SK-N-SH treated with all-trans-retinoic acid at 6 μM for 48 hours (cell line): Measurements from ENCODE around the gene GPC5.

ENCODE experiments used
- ARNTL ChIP-seq: fragments of 450-650 bp; formaldehyde crosslinking; IDR thresholded peaks from 2 replicates; pipeline ENCODE4 v1.5.0; 2020; ENCODE audit warnings: low read depth, mild to moderate bottlenecking, moderate library complexity, borderline replicate concordance
- ISL1 ChIP-seq: fragments of 250-450 bp; sonication (Bioruptor Pico); IDR thresholded peaks from 2 replicates; pipeline ENCODE4 v2.1.2; 2022; ENCODE audit warnings: mild to moderate bottlenecking, moderate library complexity
- PATZ1 ChIP-seq: fragments of 250-450 bp; sonication (Bioruptor Pico); IDR thresholded peaks from 2 replicates; pipeline ENCODE4 v1.8.0; 2020; ENCODE audit warnings: mild to moderate bottlenecking, moderate library complexity, borderline replicate concordance
- POU6F1 ChIP-seq: fragments of 250-450 bp; sonication (Bioruptor Pico); IDR thresholded peaks from 2 replicates; pipeline ENCODE4 v1.8.0; 2021; ENCODE audit warnings: low read depth, mild to moderate bottlenecking, moderate library complexity, borderline replicate concordance
- RARB ChIP-seq: fragments of 250-450 bp; sonication (Bioruptor Pico); IDR thresholded peaks from 2 replicates; pipeline ENCODE4 v1.8.0; 2021; ENCODE audit warnings: mild to moderate bottlenecking, moderate library complexity
- SNAI2 ChIP-seq: fragments of 250-450 bp; sonication (Bioruptor Pico); IDR thresholded peaks from 2 replicates; pipeline ENCODE4 v1.5.0; 2020; ENCODE audit warnings: mild to moderate bottlenecking, moderate library complexity
- TCF4 ChIP-seq: fragments of 250-450 bp; sonication (Bioruptor Pico); IDR thresholded peaks from 2 replicates; pipeline ENCODE4 v1.8.0; 2021; ENCODE audit warnings: mild to moderate bottlenecking, moderate library complexity, borderline replicate concordance
- TOX ChIP-seq: fragments of 250-450 bp; sonication (Bioruptor Pico); IDR thresholded peaks from 2 replicates; pipeline ENCODE4 v1.8.0; 2021; ENCODE audit warnings: mild to moderate bottlenecking, moderate library complexity, borderline replicate concordance
- TSHZ2 ChIP-seq: fragments of 250-450 bp; sonication (Bioruptor Pico); IDR thresholded peaks from 2 replicates; pipeline ENCODE4 v1.5.0; 2020; ENCODE audit warnings: mild to moderate bottlenecking, moderate library complexity
- ZC3H10 ChIP-seq: fragments of 250-450 bp; sonication (Bioruptor Pico); IDR thresholded peaks from 2 replicates; pipeline ENCODE4 v1.5.1; 2021; ENCODE audit warnings: mild to moderate bottlenecking, moderate library complexity
- ZFP3 ChIP-seq: fragments of 250-450 bp; sonication (Bioruptor Pico); IDR thresholded peaks from 2 replicates; pipeline ENCODE4 v1.5.0; 2020; ENCODE audit warnings: mild to moderate bottlenecking, moderate library complexity
- ZFP30 ChIP-seq: fragments of 450-650 bp; formaldehyde crosslinking; IDR thresholded peaks from 2 replicates; pipeline ENCODE4 v1.5.0; 2022; ENCODE audit warnings: mild to moderate bottlenecking, moderate library complexity
- ZNF8 ChIP-seq: fragments of 450-650 bp; formaldehyde crosslinking; IDR thresholded peaks from 2 replicates; pipeline ENCODE4 v1.5.0; 2020; ENCODE audit warnings: mild to moderate bottlenecking, moderate library complexity

DNA sequence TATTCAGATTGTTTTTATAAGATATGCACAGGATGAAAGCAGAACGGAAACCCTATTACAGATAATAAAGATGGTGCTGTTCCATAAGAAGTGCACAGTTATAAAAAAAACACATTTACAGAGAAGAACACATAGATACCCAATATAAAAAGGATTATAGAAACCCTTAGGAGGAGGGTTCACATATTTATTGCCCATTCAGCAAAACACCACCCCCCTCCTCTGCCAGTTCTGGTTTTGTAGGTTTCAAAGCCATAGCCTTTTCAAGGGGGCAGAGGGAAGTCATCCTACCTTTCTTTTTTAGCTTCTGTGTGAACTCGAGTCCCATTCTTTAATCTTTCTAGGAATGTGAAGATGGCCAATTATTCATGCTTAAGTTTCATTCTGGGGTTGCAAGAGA is 511.2 kb downstream of the GPC5 start:
- TF ChIP-seq TCF4 (CRISPR knock-in tag) (no peak), ARNTL (CRISPR knock-in tag) (no peak), RARB (CRISPR knock-in tag) (no peak), PATZ1 (no peak), SNAI2 (CRISPR knock-in tag) (no peak), ZFP30 (no peak), TOX (no peak), POU6F1 (CRISPR knock-in tag) (no peak), ISL1 (CRISPR knock-in tag) (no peak), TSHZ2 (no peak), ZFP3 (no peak), ZNF8 (CRISPR knock-in tag) (no peak), ZC3H10 (CRISPR knock-in tag) (no peak)
